H1 (cell line): Measurements from ENCODE around the gene IL9.

Experiments
- CBX5 ChIP-seq: fragments of 300-800, 300-1000 bp; sonication (generic); IDR thresholded peaks from 2 replicates; pipeline ENCODE4 v1.7.1; 2016; ENCODE audit warnings: antibody characterized with exemption, low read length, low read depth
- CEBPB ChIP-seq: IDR thresholded peaks from 2 replicates; pipeline ENCODE4 v1.6.1; 2012; ENCODE audit warnings: low read depth, low read length
- CTCF ChIP-seq, 3 experiments: IDR thresholded peaks; 1 replicate in 2 of 3; 2 replicates in 1 of 3; pipeline versions ENCODE4 v1.5.1 to v1.6.1; 2011; ENCODE audit warnings: low read length in 3 of 3, mild to moderate bottlenecking in 3 of 3, inconsistent platforms in 2 of 3, low read depth in 1 of 3, moderate library complexity in 1 of 3; ENCODE audit not compliant: insufficient read depth in 1 of 3; ENCODE audit errors: control extremely low read depth in 1 of 3
- E2F6 ChIP-seq: IDR thresholded peaks from 2 replicates; pipeline ENCODE4 v1.6.1; 2012; ENCODE audit warnings: inconsistent platforms
- GABPA ChIP-seq: IDR thresholded peaks from 2 replicates; pipeline ENCODE4 v1.6.1; 2011; ENCODE audit warnings: mild to moderate bottlenecking, low read length, moderate library complexity, borderline replicate concordance; ENCODE audit not compliant: insufficient read depth
- HDAC6 ChIP-seq: IDR thresholded peaks from one replicate; pipeline ENCODE4 v1.7.1; 2012; ENCODE audit warnings: low read depth, mild to moderate bottlenecking, inconsistent platforms, low read length, moderate library complexity
- KDM5A ChIP-seq: fragments of 200-600 bp; IDR thresholded peaks from 2 replicates; pipeline ENCODE4 v1.7.1; 2012; ENCODE audit warnings: mild to moderate bottlenecking, low read length, inconsistent platforms, mixed read lengths
- MAFK ChIP-seq: IDR thresholded peaks from 2 replicates; pipeline ENCODE4 v1.6.1; 2012; ENCODE audit warnings: low read depth, mild to moderate bottlenecking, improper control_type of control experiment, low read length
- NRF1 ChIP-seq: IDR thresholded peaks from 2 replicates; pipeline ENCODE4 v1.6.1; 2011; ENCODE audit warnings: mild to moderate bottlenecking, low read depth, low read length, improper control_type of control experiment
- POLR2A ChIP-seq, 2 experiments: IDR thresholded peaks; 1 replicate in 1 of 2; 2 replicates in 1 of 2; pipeline ENCODE4 v1.6.1; 2011; ENCODE audit warnings: low read depth in 2 of 2, low read length in 2 of 2, mild to moderate bottlenecking in 2 of 2; ENCODE audit errors: control extremely low read depth in 1 of 2
- RNF2 ChIP-seq: fragments of 200-900, 300-1000 bp; sonication (generic); IDR thresholded peaks from 2 replicates; pipeline ENCODE4 v1.7.1; 2016; ENCODE audit warnings: borderline replicate concordance, low read depth, mild to moderate bottlenecking, antibody characterized with exemption, low read length; ENCODE audit not compliant: poor library complexity, severe bottlenecking; ENCODE audit errors: missing control alignments
- SUZ12 ChIP-seq: fragments of 200-600 bp; sonication (generic); IDR thresholded peaks from 2 replicates; pipeline ENCODE4 v1.6.1; 2012; ENCODE audit warnings: mild to moderate bottlenecking, inconsistent platforms, low read length, moderate library complexity, mixed read lengths
- ZNF274 ChIP-seq: IDR thresholded peaks from 2 replicates; pipeline ENCODE4 v1.7.0; 2012; ENCODE audit warnings: low read length, borderline replicate concordance; ENCODE audit errors: extremely low read depth
- TF ChIP-seq, protein P1 (sequence below): IDR thresholded peaks from 2 replicates; pipeline ENCODE4 v1.6.1; 2012; ENCODE audit warnings: inconsistent platforms

GRCh38 chr5:135866016-135866415 is 29.6 kb downstream of the IL9 start:
- TF ChIP-seq NRF1, result no peak
- no peak for TF ChIP-seq RNF2
- TF ChIP-seq, protein P1, sequence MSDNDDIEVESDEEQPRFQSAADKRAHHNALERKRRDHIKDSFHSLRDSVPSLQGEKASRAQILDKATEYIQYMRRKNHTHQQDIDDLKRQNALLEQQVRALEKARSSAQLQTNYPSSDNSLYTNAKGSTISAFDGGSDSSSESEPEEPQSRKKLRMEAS, result no peak
- TF ChIP-seq CTCF (IDR thresholded peaks at IDR 0.05; ENCODE audit: control extremely low read depth in 1 of 3, insufficient read depth in 1 of 3, low read depth in 1 of 3, low read length in 3 of 3), result no peak
- TF ChIP-seq KDM5A, result no peak
- TF ChIP-seq SUZ12, result no peak
- no peak for TF ChIP-seq POLR2A (IDR thresholded peaks at IDR 0.05; ENCODE audit: control extremely low read depth in 1 of 2, low read depth in 2 of 2, low read length in 2 of 2)
- TF ChIP-seq CBX5, result no peak
- TF ChIP-seq GABPA, result no peak
- no peak for TF ChIP-seq CEBPB
- TF ChIP-seq HDAC6, result no peak
- TF ChIP-seq ZNF274, result no peak
- no peak for TF ChIP-seq E2F6
- no peak for TF ChIP-seq MAFK
